Hepatocyte (in vitro differentiated cells): ENCODE measurements around the gene ZNRF3. TPM values are rescaled to one million over a fixed set of nuclear protein-coding genes. Genes with fewer than 3 reads are reported as not detected.
"Not testable (repeated sequence)": the region's sequence is repeated elsewhere in the genome, so short reads cannot be mapped to it uniquely, and the experiment has no call there.

Experiments
- DNase-seq: peaks from one replicate; pipeline ENCODE4 v3.0.0-alpha.2; 2016; ENCODE audit warnings: low spot score
- H2AFZ ChIP-seq: fragments of 200-600 bp; sonication (generic); 2 replicates; pipeline ENCODE4 v1.6.0; 2016; ENCODE audit warnings: antibody characterized with exemption, mild to moderate bottlenecking
- H3K27ac ChIP-seq: fragments of 200-600 bp; sonication (generic); 2 replicates; pipeline ENCODE4 v1.5.1; 2016; ENCODE audit warnings: mild to moderate bottlenecking
- H3K27me3 ChIP-seq: fragments of 200-600 bp; sonication (generic); 2 replicates; pipeline ENCODE4 v1.6.1; 2016
- H3K36me3 ChIP-seq: fragments of 200-600 bp; sonication (generic); replicated peaks from 2 replicates; pipeline ENCODE4 v1.5.1; 2016; ENCODE audit warnings: low read depth; ENCODE audit not compliant: insufficient read depth
- H3K4me1 ChIP-seq: fragments of 200-600 bp; sonication (generic); 2 replicates; pipeline ENCODE4 v1.5.1; 2016; ENCODE audit warnings: mild to moderate bottlenecking, moderate library complexity; ENCODE audit not compliant: insufficient read depth
- H3K4me2 ChIP-seq: fragments of 200-600 bp; sonication (generic); 2 replicates; pipeline ENCODE4 v1.6.0; 2016
- H3K4me3 ChIP-seq: fragments of 200-600 bp; sonication (generic); 2 replicates; pipeline ENCODE4 v1.5.1; 2016; ENCODE audit warnings: mild to moderate bottlenecking
- H3K79me2 ChIP-seq: fragments of 200-600 bp; sonication (generic); 2 replicates; pipeline ENCODE4 v1.6.0; 2017; ENCODE audit warnings: mild to moderate bottlenecking
- H3K9me2 ChIP-seq: fragments of 200-600 bp; sonication (generic); replicated peaks from 2 replicates; pipeline ENCODE4 v1.6.0; 2017; ENCODE audit warnings: mild to moderate bottlenecking; ENCODE audit not compliant: insufficient read depth
- H3K9me3 ChIP-seq: fragments of 200-600 bp; sonication (generic); 2 replicates; pipeline ENCODE4 v1.5.1; 2016; ENCODE audit warnings: low read depth, mild to moderate bottlenecking
- H4K20me1 ChIP-seq: fragments of 200-600 bp; sonication (generic); 2 replicates; pipeline ENCODE4 v1.6.0; 2016; ENCODE audit warnings: mild to moderate bottlenecking; ENCODE audit not compliant: insufficient read depth, poor library complexity, severe bottlenecking
- EZH2 ChIP-seq: fragments of 200-600 bp; sonication (generic); IDR thresholded peaks from 2 replicates; pipeline ENCODE4 v1.6.1; 2016; ENCODE audit warnings: antibody characterized with exemption, mild to moderate bottlenecking, borderline replicate concordance
- EZH2phosphoT487 ChIP-seq: fragments of 200-600 bp; sonication (generic); IDR thresholded peaks from one replicate; pipeline ENCODE4 v1.6.1; 2018; ENCODE audit warnings: antibody characterized with exemption, mild to moderate bottlenecking, low read depth, moderate library complexity; ENCODE audit not compliant: unreplicated experiment, severe bottlenecking
- WGBS: methylation state at CpG from one replicate; pipeline ENCODE4 v1.1.6; 2016; ENCODE audit warnings: low lambda C conversion rate; ENCODE audit errors: missing lambda C conversion rate; 5-methylcytosine and 5-hydroxymethylcytosine counted together
- polyA plus RNA-seq: library from polyadenylated mRNA; unstranded; fragments of >200 nt; fragmentation: Nextera tagmentation; extraction: Ambion mirVana; gene quantifications from 2 replicates; pipeline ENCODE4 v1.2.1, GENCODE V29; 2016
- total RNA-seq: library from RNA; depleted of rRNA; stranded (reverse); fragments of >200 nt; gene quantifications from 2 replicates; pipeline ENCODE4 v1.2.3, GENCODE V29; 2014
- TF ChIP-seq, protein P1 (sequence below): fragments of 200-600 bp; sonication (generic); IDR thresholded peaks from 2 replicates; pipeline ENCODE4 v1.5.1; 2016; ENCODE audit warnings: antibody characterized with exemption, mild to moderate bottlenecking; ENCODE audit not compliant: poor library complexity

ZNRF3 gene
- total and polyA plus RNA-seq, 2 experiments from 2014 or later, result 8.9 to 14.7 TPM

DNA sequence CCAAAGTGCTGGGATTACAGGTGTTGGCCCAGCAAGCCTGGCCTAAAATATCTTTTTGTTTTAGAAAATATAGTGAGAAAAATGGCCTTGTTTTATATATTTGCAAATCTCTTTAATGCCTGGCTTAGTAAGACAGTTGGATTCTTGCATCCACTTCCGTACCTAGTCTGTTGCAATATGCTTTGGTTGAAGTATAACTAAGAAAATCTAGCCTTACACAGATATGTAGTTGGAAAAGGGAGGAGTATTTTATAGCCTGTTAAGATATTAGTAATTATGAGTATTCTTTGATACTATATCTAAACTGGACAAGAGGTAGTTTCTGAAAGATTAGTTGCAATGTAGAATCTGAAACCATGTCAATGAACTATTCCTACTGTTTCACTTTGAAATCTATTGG, 65.1 kb downstream of the ZNRF3 start:
- Histone ChIP-seq H3K4me3 (no peak overlapping the region), H3K9me2 (no peaks in the 10 kb centered on the region), H2AFZ (no peak overlapping the region), H3K4me1 (peaks cover 30% of the 10 kb centered on the region), H4K20me1 (no peaks in the 10 kb centered on the region), H3K27me3 (no peaks in the 10 kb centered on the region), H3K9me3 (no peaks in the 10 kb centered on the region), H3K4me2 (no peak overlapping the region), H3K27ac (no peak overlapping the region), H3K36me3 (no peaks in the 10 kb centered on the region), H3K79me2 (peaks cover 74% of the 10 kb centered on the region)
- 61% methylated on average over 1 of the region's 1 CpG for WGBS
- no peak for TF ChIP-seq EZH2phosphoT487
- TF ChIP-seq EZH2, result no peak
- TF ChIP-seq, protein P1, sequence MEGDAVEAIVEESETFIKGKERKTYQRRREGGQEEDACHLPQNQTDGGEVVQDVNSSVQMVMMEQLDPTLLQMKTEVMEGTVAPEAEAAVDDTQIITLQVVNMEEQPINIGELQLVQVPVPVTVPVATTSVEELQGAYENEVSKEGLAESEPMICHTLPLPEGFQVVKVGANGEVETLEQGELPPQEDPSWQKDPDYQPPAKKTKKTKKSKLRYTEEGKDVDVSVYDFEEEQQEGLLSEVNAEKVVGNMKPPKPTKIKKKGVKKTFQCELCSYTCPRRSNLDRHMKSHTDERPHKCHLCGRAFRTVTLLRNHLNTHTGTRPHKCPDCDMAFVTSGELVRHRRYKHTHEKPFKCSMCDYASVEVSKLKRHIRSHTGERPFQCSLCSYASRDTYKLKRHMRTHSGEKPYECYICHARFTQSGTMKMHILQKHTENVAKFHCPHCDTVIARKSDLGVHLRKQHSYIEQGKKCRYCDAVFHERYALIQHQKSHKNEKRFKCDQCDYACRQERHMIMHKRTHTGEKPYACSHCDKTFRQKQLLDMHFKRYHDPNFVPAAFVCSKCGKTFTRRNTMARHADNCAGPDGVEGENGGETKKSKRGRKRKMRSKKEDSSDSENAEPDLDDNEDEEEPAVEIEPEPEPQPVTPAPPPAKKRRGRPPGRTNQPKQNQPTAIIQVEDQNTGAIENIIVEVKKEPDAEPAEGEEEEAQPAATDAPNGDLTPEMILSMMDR, result no peak
- DNase-seq, result no peak

DNA sequence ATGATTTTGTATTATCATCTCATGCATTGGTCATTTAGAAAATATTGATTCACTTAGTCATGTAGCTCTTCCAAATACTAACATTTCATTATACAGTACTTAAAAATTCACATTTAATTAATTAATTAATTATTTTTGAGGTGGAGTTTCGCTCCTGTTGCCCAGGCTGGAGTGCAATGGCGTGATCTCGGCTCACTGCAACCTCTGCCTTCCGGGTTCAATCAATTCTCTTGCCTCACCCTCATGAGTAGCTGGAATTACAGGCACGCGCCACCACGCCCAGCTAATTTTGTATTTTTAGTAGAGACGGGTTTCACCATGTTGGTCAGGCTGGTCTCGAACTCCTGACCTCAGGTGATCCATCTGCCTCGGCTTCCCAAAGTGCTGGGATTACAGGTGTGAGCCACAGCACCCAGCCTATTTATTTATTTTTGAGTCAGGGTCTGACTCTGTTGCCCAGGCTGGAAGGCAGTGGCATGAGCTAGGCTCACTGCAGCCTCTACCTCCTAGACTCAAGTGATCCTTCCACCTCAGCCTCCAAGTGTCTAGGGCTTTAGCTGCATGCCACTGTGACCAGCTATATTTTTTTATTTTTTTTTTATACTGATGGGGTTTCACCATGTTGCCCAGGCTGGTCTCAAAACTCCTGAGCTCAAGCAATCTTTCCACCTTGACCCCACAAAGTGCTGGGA, 65.6 kb downstream of the ZNRF3 start:
- not testable (repeated sequence) for H4K20me1 ChIP-seq, H3K4me3 ChIP-seq, H3K9me2 ChIP-seq, H3K36me3 ChIP-seq, H3K4me2 ChIP-seq, H3K27me3 ChIP-seq, H3K27ac ChIP-seq, H2AFZ ChIP-seq, DNase-seq, H3K9me3 ChIP-seq
- peaks cover 31% of the 10 kb centered on the region for H3K4me1 ChIP-seq
- peaks cover 79% of the 10 kb centered on the region for H3K79me2 ChIP-seq
- 95% methylated on average over 10 of the region's 10 CpGs for WGBS

DNA sequence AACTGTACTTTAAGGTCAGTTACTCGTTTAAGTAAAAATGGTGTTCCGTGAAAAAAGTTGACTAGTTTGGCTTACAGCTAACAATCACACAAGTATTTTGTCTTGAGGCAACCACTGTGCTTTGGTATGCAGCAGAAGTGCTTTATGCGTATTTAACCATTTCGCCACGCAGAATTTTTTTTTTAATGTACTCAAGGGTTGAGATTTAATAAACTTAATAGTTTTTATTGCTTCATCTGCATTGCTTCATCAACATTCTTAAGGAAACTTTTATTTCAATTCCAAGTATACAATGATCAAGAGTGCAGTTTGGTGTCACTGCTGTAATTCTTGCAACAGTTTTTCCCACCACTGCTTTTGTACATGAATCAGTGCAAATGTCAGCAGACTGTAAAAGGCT, 66.4 kb downstream of the ZNRF3 start:
- no peaks in the 10 kb centered on the region for H3K9me2 ChIP-seq
- H3K4me1 ChIP-seq, result peaks cover 31% of the 10 kb centered on the region
- H3K4me2 ChIP-seq, result no peak overlapping the region
- H2AFZ ChIP-seq, result no peak overlapping the region
- H4K20me1 ChIP-seq, result no peaks in the 10 kb centered on the region
- 56% methylated on average over 5 of the region's 5 CpGs for WGBS
- peaks cover 81% of the 10 kb centered on the region for H3K79me2 ChIP-seq
- DNase-seq, result no peak
- no peaks in the 10 kb centered on the region for H3K36me3 ChIP-seq
- H3K9me3 ChIP-seq, result no peaks in the 10 kb centered on the region
- H3K4me3 ChIP-seq, result no peak overlapping the region
- H3K27me3 ChIP-seq, result no peaks in the 10 kb centered on the region
- no peak overlapping the region for H3K27ac ChIP-seq
- TF ChIP-seq EZH2 (no peak), EZH2phosphoT487 (no peak)
- TF ChIP-seq, protein P1, result no peak

DNA sequence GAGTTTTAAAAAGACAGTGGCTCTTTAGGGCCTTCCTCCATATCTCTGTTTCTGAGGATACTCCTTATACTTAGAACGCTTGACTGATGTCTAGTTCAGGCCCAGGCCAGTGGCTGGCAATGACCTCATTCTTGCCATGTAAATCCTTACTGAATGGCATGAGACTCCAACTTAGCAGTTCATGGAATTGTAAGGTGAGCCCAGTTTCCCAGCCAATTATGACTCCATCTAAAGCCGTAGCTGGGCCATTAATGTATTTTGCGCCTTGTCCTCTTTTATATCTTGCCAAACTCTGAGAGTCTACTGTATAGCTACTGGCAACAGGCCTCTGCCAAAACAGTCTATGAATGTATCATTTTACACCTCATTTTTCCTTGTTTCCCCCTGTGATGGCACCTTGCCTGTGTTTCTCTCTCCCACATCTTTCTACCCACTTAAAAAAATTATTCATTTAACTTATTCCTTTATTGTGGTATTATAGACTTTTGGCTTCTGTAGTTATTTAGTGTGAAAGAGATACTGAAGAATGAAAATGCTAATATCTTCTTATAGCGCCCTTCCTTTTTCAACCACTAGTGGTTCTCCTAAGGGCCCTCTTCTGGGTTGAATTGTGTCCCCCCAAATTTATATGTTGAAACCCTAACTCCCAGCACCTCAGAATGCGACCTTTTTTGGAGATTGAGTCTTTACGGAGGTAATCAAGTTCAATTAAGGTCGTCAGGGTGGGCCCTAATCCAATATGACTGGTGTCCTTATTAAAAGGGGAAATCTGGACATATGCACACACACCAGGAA, 67.4 kb downstream of the ZNRF3 start:
- DNase-seq, result no peak
- Histone ChIP-seq H3K4me2 (no peak overlapping the region), H3K4me1 (peaks cover 31% of the 10 kb centered on the region), H3K27me3 (no peaks in the 10 kb centered on the region), H3K9me3 (no peaks in the 10 kb centered on the region), H3K9me2 (no peaks in the 10 kb centered on the region), H3K4me3 (no peak overlapping the region), H3K36me3 (no peaks in the 10 kb centered on the region), H4K20me1 (no peaks in the 10 kb centered on the region), H2AFZ (no peak overlapping the region), H3K79me2 (peaks cover 81% of the 10 kb centered on the region), H3K27ac (no peak overlapping the region)
- TF ChIP-seq, protein P1, result no peak
- no peak for TF ChIP-seq EZH2phosphoT487
- TF ChIP-seq EZH2, result no peak
- WGBS, result 89% methylated on average over 7 of the region's 7 CpGs
